Fibroblast of the conjunctiva (primary cell): ENCODE measurements around the gene NBDY.
"Not testable (repeated sequence)": the region's sequence is repeated elsewhere in the genome, so short reads cannot be mapped to it uniquely, and the experiment has no call there.

Experiments
- DNase-seq: peaks from one replicate; pipeline ENCODE4 v3.0.0-alpha.2; 2010; ENCODE audit warnings: low read depth

NBDY gene

GRCh38 chrX:56802428-56802827 is 73.4 kb downstream of the NBDY start:
- no peak for DNase-seq

GRCh38 chrX:56802921-56803849 is 74.1 kb downstream of the NBDY start:
- peak; percentile 79 for DNase-seq

- DNase-seq, result no peak
Measured at GRCh38 chrX:56803850-56804681, 75.0 kb downstream of the NBDY start.

- DNase-seq, result no peak
Measured at GRCh38 chrX:56804867-56805266, 75.8 kb downstream of the NBDY start.

- no peak for DNase-seq
Measured at GRCh38 chrX:56805399-56805798, 76.4 kb downstream of the NBDY start.

- not testable (repeated sequence) for DNase-seq
Measured at GRCh38 chrX:56806176-56806575, 77.1 kb downstream of the NBDY start.

GRCh38 chrX:56811599-56811998 is 82.6 kb downstream of the NBDY start:
- DNase-seq, result no peak

- DNase-seq, result no peak
Measured at GRCh38 chrX:56812515-56813105, 83.6 kb downstream of the NBDY start.

- DNase-seq, result no peak
Measured at GRCh38 chrX:56813318-56813837, 84.3 kb downstream of the NBDY start.

- no peak for DNase-seq
Measured at GRCh38 chrX:56817179-56817578, 88.1 kb downstream of the NBDY start.

- no peak for DNase-seq
Measured at GRCh38 chrX:56826020-56826419, 97.0 kb downstream of the NBDY start.

GRCh38 chrX:56833626-56834025 is 104.6 kb downstream of the NBDY start:
- DNase-seq, result no peak

GRCh38 chrX:56853436-56853835 is 124.4 kb downstream of the NBDY start:
- no peak for DNase-seq

- DNase-seq, result no peak
Measured at GRCh38 chrX:56857042-56857441, 128.0 kb downstream of the NBDY start.

GRCh38 chrX:56860888-56861287 is 131.8 kb downstream of the NBDY start:
- no peak for DNase-seq
